Testis (tissue), 3 donors: ENCODE measurements around the gene HSPA14. TPM values are rescaled to one million over a fixed set of nuclear protein-coding genes. Genes with fewer than 3 reads are reported as not detected.

Experiments
- DNase-seq: peaks from one replicate; pipeline ENCODE4 v3.0.0-alpha.2; 2019
- H3K27ac ChIP-seq, 2 donors: fragments of 200-600 bp; sonication (generic); one replicate each; pipeline ENCODE4 v1.5.1; 2019
- H3K27me3 ChIP-seq: fragments of 200-600 bp; sonication (generic); one replicate; pipeline ENCODE4 v1.5.1; 2019
- H3K36me3 ChIP-seq: fragments of 200-600 bp; sonication (generic); one replicate; pipeline ENCODE4 v1.5.1; 2017; ENCODE audit warnings: low read depth; ENCODE audit errors: missing control alignments
- H3K4me1 ChIP-seq: fragments of 200-600 bp; sonication (generic); one replicate; pipeline ENCODE4 v1.5.1; 2019
- H3K4me3 ChIP-seq, 2 donors: fragments of 200-600 bp; sonication (generic); one replicate each; pipeline ENCODE4 v1.5.1; 2017 to 2019
- H3K9me3 ChIP-seq: fragments of 200-600 bp; sonication (generic); one replicate; pipeline ENCODE4 v1.5.1; 2017
- POLR2A ChIP-seq: fragments of 450-650 bp; IDR thresholded peaks from one replicate; pipeline ENCODE4 v1.6.1; 2017; ENCODE audit warnings: antibody characterized with exemption, mild to moderate bottlenecking, moderate library complexity
- WGBS, 2 donors: methylation state at CpG; one replicate each; pipeline ENCODE4 v1.1.5; 2018; 5-methylcytosine and 5-hydroxymethylcytosine counted together
- intact Hi-C: fragments of 100-400 bp; cut with DNase I; formaldehyde crosslinking; loops from one replicate; pipeline ENCODE4 v1.15.1; 2023; ENCODE audit warnings: low total_unique reads
- polyA plus RNA-seq: library from polyadenylated mRNA; stranded (reverse); fragments of 350-450 nt; fragmentation: Illumina TruSeq; extraction: RNeasy Lipid Tissue Mini Kit (QIAGEN cat#74804); gene quantifications from one replicate; pipeline ENCODE4 v1.2.3, GENCODE V29; 2014; ENCODE audit warnings: low read depth, low replicate concordance; ENCODE audit not compliant: insufficient read depth
- total RNA-seq, 2 donors: library from RNA; depleted of rRNA; stranded (reverse); fragments of >200 nt; gene quantifications; one replicate each; pipeline ENCODE4 v1.2.3, GENCODE V29; 2016
- TF ChIP-seq, protein P1 (sequence below), 3 experiments: fragments of 450-650 bp in 2 of 3; fragments of 200-600 bp in 1 of 3; sonication (generic) in 1 of 3; IDR thresholded peaks; one replicate each; pipeline ENCODE4 v1.5.1; 2016 to 2019; ENCODE audit warnings: antibody characterized with exemption in 3 of 3, mild to moderate bottlenecking in 2 of 3, moderate library complexity in 1 of 3

The HSPA14 gene
- total and polyA plus RNA-seq, 3 donors from 2014 or later, result 20.5 to 41.5 (median 24.6) TPM

DNA sequence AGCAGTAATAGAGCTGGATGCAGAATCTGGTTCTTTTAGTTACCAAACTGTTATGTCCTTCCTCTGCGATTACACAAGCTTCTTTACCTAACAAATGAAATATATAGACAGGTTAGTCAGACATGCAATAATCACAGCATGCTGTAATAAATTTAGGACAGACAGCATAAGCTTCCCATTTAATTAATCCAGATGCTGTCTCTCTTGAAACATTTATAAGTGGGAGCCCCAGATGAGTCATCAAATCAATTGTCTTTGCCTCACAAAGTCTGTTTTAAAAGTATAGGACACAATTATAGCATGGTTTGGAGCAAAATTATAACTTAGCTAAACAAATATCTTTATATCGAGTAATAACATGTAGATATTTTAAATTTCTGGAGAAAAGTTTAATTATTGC lies 1.9 kb upstream of the HSPA14 start:
- Histone ChIP-seq H3K4me1 (peaks cover 10% of the 10 kb centered on the region), H3K36me3 (no peaks in the 10 kb centered on the region), H3K27ac (peak overlapping the region; percentile 90 to 98), H3K27me3 (no peaks in the 10 kb centered on the region), H3K9me3 (no peaks in the 10 kb centered on the region), H3K4me3 (no peak overlapping the region)
- 93 to 97% methylated on average over 2 of the region's 2 CpGs for WGBS, 2 donors
- DNase-seq, result no peak
- TF ChIP-seq, protein P1, sequence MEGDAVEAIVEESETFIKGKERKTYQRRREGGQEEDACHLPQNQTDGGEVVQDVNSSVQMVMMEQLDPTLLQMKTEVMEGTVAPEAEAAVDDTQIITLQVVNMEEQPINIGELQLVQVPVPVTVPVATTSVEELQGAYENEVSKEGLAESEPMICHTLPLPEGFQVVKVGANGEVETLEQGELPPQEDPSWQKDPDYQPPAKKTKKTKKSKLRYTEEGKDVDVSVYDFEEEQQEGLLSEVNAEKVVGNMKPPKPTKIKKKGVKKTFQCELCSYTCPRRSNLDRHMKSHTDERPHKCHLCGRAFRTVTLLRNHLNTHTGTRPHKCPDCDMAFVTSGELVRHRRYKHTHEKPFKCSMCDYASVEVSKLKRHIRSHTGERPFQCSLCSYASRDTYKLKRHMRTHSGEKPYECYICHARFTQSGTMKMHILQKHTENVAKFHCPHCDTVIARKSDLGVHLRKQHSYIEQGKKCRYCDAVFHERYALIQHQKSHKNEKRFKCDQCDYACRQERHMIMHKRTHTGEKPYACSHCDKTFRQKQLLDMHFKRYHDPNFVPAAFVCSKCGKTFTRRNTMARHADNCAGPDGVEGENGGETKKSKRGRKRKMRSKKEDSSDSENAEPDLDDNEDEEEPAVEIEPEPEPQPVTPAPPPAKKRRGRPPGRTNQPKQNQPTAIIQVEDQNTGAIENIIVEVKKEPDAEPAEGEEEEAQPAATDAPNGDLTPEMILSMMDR (IDR thresholded peaks at IDR 0.05), result no peak
- TF ChIP-seq POLR2A, result no peak
- intact Hi-C loops, result no loop called here

- H3K36me3 ChIP-seq, result no peaks in the 10 kb centered on the region
- peak overlapping the region; percentile 90 to 98 for H3K27ac ChIP-seq
- intact Hi-C loops, result no loop called here
- no peaks in the 10 kb centered on the region for H3K9me3 ChIP-seq
- DNase-seq, result no peak
- no peak for TF ChIP-seq POLR2A
- TF ChIP-seq, protein P1 (IDR thresholded peaks at IDR 0.05), result no peak
- no peaks in the 10 kb centered on the region for H3K27me3 ChIP-seq
- peak overlapping the region; percentile 91 to 95 for H3K4me3 ChIP-seq
- WGBS, 2 donors, result 12 to 15% methylated on average over 14 of the region's 14 CpGs
- H3K4me1 ChIP-seq, result peaks cover 10% of the 10 kb centered on the region
Measured at GRCh38 chr10:14837003-14837756, 926 bp upstream of the HSPA14 start.

DNA sequence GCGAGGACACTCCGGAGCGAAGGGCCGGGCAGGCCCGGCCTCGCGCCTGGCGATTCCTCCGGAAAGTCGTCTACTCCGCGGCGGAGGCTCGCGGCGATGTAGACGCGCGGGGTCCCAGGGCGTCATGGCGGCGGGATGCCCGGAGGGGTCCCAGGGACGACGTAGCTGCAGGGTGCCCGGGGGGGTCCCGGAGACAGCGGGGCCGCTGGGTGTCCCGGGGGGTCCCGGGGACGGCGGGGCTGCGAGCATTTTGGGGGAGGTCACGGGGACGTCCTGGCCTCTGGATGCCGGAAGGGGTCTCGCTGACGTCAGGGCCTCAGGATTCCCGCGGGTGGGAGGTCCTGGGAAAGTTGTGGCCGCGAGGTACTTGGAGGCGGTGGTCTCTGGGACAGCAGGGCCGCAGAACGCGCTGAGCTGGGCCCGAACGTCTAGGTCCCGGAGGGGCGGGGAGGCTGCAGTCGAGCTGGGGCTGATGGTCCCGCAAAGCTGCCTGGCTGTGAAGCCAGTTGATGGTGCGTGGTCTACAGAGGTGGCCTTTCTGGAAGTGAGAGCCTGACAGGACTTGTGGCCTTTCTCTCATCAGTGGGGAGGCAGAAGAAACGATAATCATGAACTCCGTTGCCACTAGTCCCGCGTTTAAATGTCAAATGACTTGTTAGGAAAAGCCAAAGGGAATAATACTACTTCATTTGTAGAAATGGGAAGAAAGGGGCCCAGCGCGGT lies 637 bp downstream of the HSPA14 start:
- peak; percentile 54 for DNase-seq
- TF ChIP-seq POLR2A, result no peak
- TF ChIP-seq, protein P1 (IDR thresholded peaks at IDR 0.05), result no peak
- H3K9me3 ChIP-seq, result no peaks in the 10 kb centered on the region
- H3K4me1 ChIP-seq, result peaks cover 10% of the 10 kb centered on the region
- H3K36me3 ChIP-seq, result no peaks in the 10 kb centered on the region
- intact Hi-C loops, result no loop called here
- H3K4me3 ChIP-seq, result peak overlapping the region; percentile 91 to 95
- peak overlapping the region; percentile 90 to 98 for H3K27ac ChIP-seq
- no peaks in the 10 kb centered on the region for H3K27me3 ChIP-seq
- 0% methylated on average over 10 to 44 of the region's 60 CpGs for WGBS, 2 donors

- no peaks in the 10 kb centered on the region for H3K9me3 ChIP-seq
- peak; percentile 25 for DNase-seq
- TF ChIP-seq, protein P1 (IDR thresholded peaks at IDR 0.05), result no peak
- TF ChIP-seq POLR2A, result no peak
- no peaks in the 10 kb centered on the region for H3K36me3 ChIP-seq
- H3K4me3 ChIP-seq, result peak overlapping the region; percentile 91 to 95
- H3K27ac ChIP-seq, result peak overlapping the region; percentile 90 to 98
- H3K4me1 ChIP-seq, result peaks cover 10% of the 10 kb centered on the region
- 5 to 9% methylated on average over 14 of the region's 14 CpGs for WGBS, 2 donors
- intact Hi-C loops, result no loop called here
- no peaks in the 10 kb centered on the region for H3K27me3 ChIP-seq
Measured at GRCh38 chr10:14839305-14839695, 1.2 kb downstream of the HSPA14 start.
